Uterus (tissue), 2 donors: ENCODE measurements around the gene CD9.

Source experiments
- POLR2A ChIP-seq, 2 donors: fragments of 450-650 bp; IDR thresholded peaks; one replicate each; pipeline ENCODE4 v1.6.1; 2016; ENCODE audit warnings: antibody characterized with exemption in 2 of 2, mild to moderate bottlenecking in 1 of 2, moderate library complexity in 1 of 2
- TF ChIP-seq, protein P1 (sequence below), 4 experiments: fragments of 200-600 bp in 2 of 4; fragments of 450-650 bp in 2 of 4; sonication (generic) in 2 of 4; IDR thresholded peaks; one replicate each; pipeline ENCODE4 v1.5.1; 2016 to 2019; ENCODE audit warnings: antibody characterized with exemption in 4 of 4, mild to moderate bottlenecking in 2 of 4, moderate library complexity in 1 of 4

GRCh38 chr12:6234214-6234613 lies 34.0 kb downstream of the CD9 start:
- TF ChIP-seq, protein P1, sequence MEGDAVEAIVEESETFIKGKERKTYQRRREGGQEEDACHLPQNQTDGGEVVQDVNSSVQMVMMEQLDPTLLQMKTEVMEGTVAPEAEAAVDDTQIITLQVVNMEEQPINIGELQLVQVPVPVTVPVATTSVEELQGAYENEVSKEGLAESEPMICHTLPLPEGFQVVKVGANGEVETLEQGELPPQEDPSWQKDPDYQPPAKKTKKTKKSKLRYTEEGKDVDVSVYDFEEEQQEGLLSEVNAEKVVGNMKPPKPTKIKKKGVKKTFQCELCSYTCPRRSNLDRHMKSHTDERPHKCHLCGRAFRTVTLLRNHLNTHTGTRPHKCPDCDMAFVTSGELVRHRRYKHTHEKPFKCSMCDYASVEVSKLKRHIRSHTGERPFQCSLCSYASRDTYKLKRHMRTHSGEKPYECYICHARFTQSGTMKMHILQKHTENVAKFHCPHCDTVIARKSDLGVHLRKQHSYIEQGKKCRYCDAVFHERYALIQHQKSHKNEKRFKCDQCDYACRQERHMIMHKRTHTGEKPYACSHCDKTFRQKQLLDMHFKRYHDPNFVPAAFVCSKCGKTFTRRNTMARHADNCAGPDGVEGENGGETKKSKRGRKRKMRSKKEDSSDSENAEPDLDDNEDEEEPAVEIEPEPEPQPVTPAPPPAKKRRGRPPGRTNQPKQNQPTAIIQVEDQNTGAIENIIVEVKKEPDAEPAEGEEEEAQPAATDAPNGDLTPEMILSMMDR (IDR thresholded peaks at IDR 0.05): no peak
- TF ChIP-seq POLR2A (IDR thresholded peaks at IDR 0.05): no peak
